Measurements from ENCODE around the gene RPS2. TPM values are rescaled to one million over a fixed set of nuclear protein-coding genes. Genes with fewer than 3 reads are reported as not detected.

Gene RPS2
- total and polyA plus RNA-seq, 2 of the 8 experiments (the other 6 are each of a cell fraction or from before 2014, with no cell fraction given) = 4,042 to 16,783 TPM

- no peak overlapping the region for H2BK120ac ChIP-seq (replicated peaks; ENCODE audit: low read depth, low read length)
- H3K4ac ChIP-seq (replicated peaks; ENCODE audit: insufficient read length, low read depth, low read length) = no peak overlapping the region
- H4K20me1 ChIP-seq (replicated peaks in 1 of 2; ENCODE audit: control insufficient read depth in 1 of 2, insufficient read depth in 2 of 2, low read length in 2 of 2) = peaks cover 0 to 4% of the 10 kb centered on the region in 2 experiments
- H3K36me3 ChIP-seq (ENCODE audit: control insufficient read depth in 2 of 4, insufficient read depth in 4 of 4, low read length in 3 of 4) = no peaks in the 10 kb centered on the region
- no peak overlapping the region for H3K23ac ChIP-seq (ENCODE audit: insufficient read length)
- H4K8ac ChIP-seq (ENCODE audit: extremely low read depth, insufficient read depth, low read length) = peak overlapping the region; percentile 71; the same call in 1 of the 2 replicates
- no peak overlapping the region for H3K56ac ChIP-seq (replicated peaks; ENCODE audit: insufficient read length, low read depth, low read length)
- H2BK20ac ChIP-seq (ENCODE audit: low read length) = no peak overlapping the region
- H3K9me3 ChIP-seq (ENCODE audit: insufficient read depth in 2 of 2, low read depth in 1 of 2, low read length in 1 of 2) = no peaks in the 10 kb centered on the region
- H3K79me1 ChIP-seq (ENCODE audit: low read depth, low read length) = no peaks in the 10 kb centered on the region
- peak overlapping the region; percentile 16 to 56 for H3K4me2 ChIP-seq (ENCODE audit: insufficient read depth in 1 of 2, low read depth in 2 of 2, low read length in 2 of 2)
- 20% methylated on average over 23 of the region's 24 CpGs; no CpG with 5 or more reads in 1 of the 2 experiments for WGBS, 2 experiments (ENCODE audit: extremely low coverage in 1 of 2, insufficient coverage in 1 of 2, insufficient read length in 1 of 2, insufficient replicate concordance in 2 of 2, low coverage in 1 of 2, low lambda C conversion rate in 2 of 2, missing lambda C conversion rate in 1 of 2)
- H4K5ac ChIP-seq (ENCODE audit: insufficient read length, low read depth, low read length) = no peak overlapping the region
- peak overlapping the region in 1 of 4 experiments; percentile 47; a peak in 4 of 8 replicates for H3K4me3 ChIP-seq (ENCODE audit: extremely low read depth in 1 of 4, insufficient read depth in 2 of 4, low read depth in 3 of 4, low read length in 4 of 4)
- H2BK12ac ChIP-seq (ENCODE audit: low read depth, low read length) = 0 out of 2 replicates have a peak overlapping the region, but pooled peaks have one; percentile 63
- H3K18ac ChIP-seq (ENCODE audit: extremely low read depth, low read length) = peak overlapping the region; percentile 32
- no peaks in the 10 kb centered on the region for H3K79me2 ChIP-seq (ENCODE audit: control insufficient read depth in 1 of 2, insufficient read depth in 2 of 2, low read length in 2 of 2)
- ChIA-PET CTCF (ENCODE audit: partially characterized antibody) (interaction anchor here (0.5 to 2.8 kb wide), 23 partner anchors 9 to 452 kb away, joined by 3 to 21 read pairs (median 4); partner anchors contain the start of genes MEIOB, RNF151, RPL3L and RPS2), POLR2A (ENCODE audit: partially characterized antibody) (interaction anchor here (0.7 to 2.1 kb wide), 13 partner anchors 9 to 141 kb away, joined by 3 to 18 read pairs (median 4); partner anchors contain the start of genes MSRB1, NUBP2, RNF151 and RPS2)
- peak overlapping the region; percentile 40 for H4K91ac ChIP-seq (replicated peaks; ENCODE audit: insufficient read length, low read length)
- no peak overlapping the region for H2BK15ac ChIP-seq (ENCODE audit: low read length)
- H3K27ac ChIP-seq (ENCODE audit: low read depth, low read length) = no peak overlapping the region
- 0 out of 2 replicates have a peak overlapping the region, but pooled peaks have one; percentile 28 for H2AFZ ChIP-seq (ENCODE audit: low read length)
- H3K4me1 ChIP-seq (replicated peaks in 1 of 4; ENCODE audit: control insufficient read depth in 3 of 4, insufficient read depth in 4 of 4, low read length in 3 of 4) = peaks cover 4 to 23% (median 15%) of the 10 kb centered on the region in 4 experiments
- peaks cover 6% of the 10 kb centered on the region; the same call in 1 of the 2 replicates for H3K23me2 ChIP-seq (ENCODE audit: low read depth, low read length)
- no peak overlapping the region for H3K9ac ChIP-seq (replicated peaks in 1 of 4; ENCODE audit: extremely low read depth in 1 of 4, low read depth in 3 of 4, low read length in 3 of 4)
- peak overlapping the region; percentile 71; the same call in 1 of the 2 replicates for H2BK5ac ChIP-seq (ENCODE audit: low read depth, low read length)
- FAIRE-seq = no peak
- peaks cover 23 to 62% (median 45%) of the 10 kb centered on the region in 4 experiments for H3K27me3 ChIP-seq (replicated peaks in 1 of 4; ENCODE audit: control insufficient read depth in 3 of 4, extremely low read depth in 1 of 4, insufficient read depth in 3 of 4, low read length in 3 of 4)
- no peak overlapping the region for H3K14ac ChIP-seq (ENCODE audit: insufficient read length)
- no peak overlapping the region for H2AK5ac ChIP-seq (ENCODE audit: low read depth, low read length)
- peak; percentile 49 to 86 for DNase-seq (ENCODE audit: low read depth in 1 of 2, low spot score in 2 of 2)
- TF ChIP-seq POLR2AphosphoS5 (IDR thresholded peaks at IDR 0.05; ENCODE audit: low read depth, low read length) = no peak
- TF ChIP-seq SIX5 (IDR thresholded peaks at IDR 0.05; ENCODE audit: low read depth, low read length) = no peak
- TF ChIP-seq USF2 (IDR thresholded peaks at IDR 0.05; ENCODE audit: low read length) = no peak
- no peak for TF ChIP-seq TCF12 (IDR thresholded peaks at IDR 0.05; ENCODE audit: low read depth, low read length)
- TF ChIP-seq MAFK (IDR thresholded peaks at IDR 0.05; ENCODE audit: low read depth, low read length) = no peak
- no peak for TF ChIP-seq RFX5 (IDR thresholded peaks at IDR 0.05; ENCODE audit: borderline replicate concordance, low read depth, low read length)
- TF ChIP-seq TEAD4 (IDR thresholded peaks at IDR 0.05; ENCODE audit: low read depth, low read length) = no peak
- no peak for TF ChIP-seq TAF1 (IDR thresholded peaks at IDR 0.05; ENCODE audit: low read depth, low read length)
- no peak for TF ChIP-seq CTBP2 (IDR thresholded peaks at IDR 0.05; ENCODE audit: borderline replicate concordance, insufficient read depth, insufficient read length, low read length)
- no peak for TF ChIP-seq KDM5A (IDR thresholded peaks at IDR 0.05; ENCODE audit: low read length)
- TF ChIP-seq GABPA (IDR thresholded peaks at IDR 0.05; ENCODE audit: borderline replicate concordance, insufficient read depth, low read length) = peak; percentile 56; the same call in 1 of the 2 replicates
Measured at GRCh38 chr16:1923299-1924034, 41.2 kb downstream of the RPS2 start.

Data from H1 (cell line).